H1 (cell line): ENCODE measurements around the gene MED23. TPM values are rescaled to one million over a fixed set of nuclear protein-coding genes. Genes with fewer than 3 reads are reported as not detected.

Experiments used
- CTCF ChIA-PET: fragments of 300-600 bp; sonication (Branson Sonifier 250); formaldehyde crosslinking; loops from one replicate; lab custom pipeline; 2021; ENCODE audit not compliant: partially characterized antibody; lab: Charles Lee
- POLR2A ChIA-PET: fragments of 300-600 bp; sonication (Branson Sonifier 250); formaldehyde crosslinking; loops from one replicate; lab custom pipeline; 2021; ENCODE audit warnings: inconsistent platforms; ENCODE audit not compliant: partially characterized antibody; lab: Charles Lee
- DNase-seq, 2 experiments: peaks; one replicate each; pipeline versions ENCODE4 v3.0.0 to v3.0.0-alpha.2; 2010 to 2022; ENCODE audit warnings: low spot score in 2 of 2, low read depth in 1 of 2, mixed read lengths in 1 of 2
- FAIRE-seq: peaks from 2 replicates; lab custom pipeline; 2011; peaks lifted over from hg19 to GRCh38; lab: Jason Lieb, UNC
- H2AFZ ChIP-seq: 2 replicates; pipeline ENCODE4 v1.8.1; 2012; ENCODE audit warnings: low read length, inconsistent platforms
- H2AK5ac ChIP-seq: 2 replicates; pipeline ENCODE4 v1.6.1; 2013; ENCODE audit warnings: low read depth, low read length
- H2BK120ac ChIP-seq: replicated peaks from 2 replicates; pipeline ENCODE3; 2013; ENCODE audit warnings: low read depth, low read length, inconsistent platforms
- H2BK12ac ChIP-seq: 2 replicates; pipeline ENCODE4 v1.6.1; 2013; ENCODE audit warnings: low read depth, low read length
- H2BK15ac ChIP-seq: 2 replicates; pipeline ENCODE4 v1.6.1; 2013; ENCODE audit warnings: low read length
- H2BK20ac ChIP-seq: 2 replicates; pipeline ENCODE4 v1.6.1; 2013; ENCODE audit warnings: low read length
- H2BK5ac ChIP-seq: 2 replicates; pipeline ENCODE4 v1.6.1; 2013; ENCODE audit warnings: low read depth, low read length
- H3K14ac ChIP-seq: 2 replicates; pipeline ENCODE4 v1.6.1; 2013; ENCODE audit warnings: inconsistent platforms; ENCODE audit not compliant: insufficient read length
- H3K18ac ChIP-seq: 2 replicates; pipeline ENCODE4 v1.6.1; 2013; ENCODE audit warnings: low read length; ENCODE audit errors: extremely low read depth
- H3K23ac ChIP-seq: 2 replicates; pipeline ENCODE4 v1.6.1; 2013; ENCODE audit warnings: inconsistent platforms; ENCODE audit not compliant: insufficient read length
- H3K23me2 ChIP-seq: 2 replicates; pipeline ENCODE4 v1.6.1; 2013; ENCODE audit warnings: low read depth, low read length
- H3K27ac ChIP-seq: 2 replicates; pipeline ENCODE4 v1.6.1; 2011; ENCODE audit warnings: low read depth, low read length, inconsistent platforms
- H3K27me3 ChIP-seq, 4 experiments: replicated peaks in 1 of 4; 1 replicate in 1 of 4; 2 replicates in 3 of 4; pipeline versions ENCODE4 v1.6.1 to v1.8.1; 2011 to 2013; ENCODE audit warnings: low read length in 3 of 4, mild to moderate bottlenecking in 3 of 4, inconsistent platforms in 2 of 4, mixed read lengths in 2 of 4, moderate library complexity in 1 of 4; ENCODE audit not compliant: control insufficient read depth in 3 of 4, insufficient read depth in 3 of 4; ENCODE audit errors: extremely low read depth in 1 of 4
- H3K36me3 ChIP-seq, 4 experiments: 2 replicates each; pipeline versions ENCODE4 v1.6.1 to v1.8.1; 2011 to 2013; ENCODE audit warnings: mild to moderate bottlenecking in 4 of 4, low read length in 3 of 4, moderate library complexity in 2 of 4, control low read depth in 1 of 4, inconsistent platforms in 1 of 4; ENCODE audit not compliant: insufficient read depth in 4 of 4, control insufficient read depth in 2 of 4
- H3K4ac ChIP-seq: replicated peaks from 2 replicates; pipeline ENCODE3; 2013; ENCODE audit warnings: low read length, low read depth, mixed read lengths, inconsistent platforms; ENCODE audit not compliant: insufficient read length
- H3K4me1 ChIP-seq, 4 experiments: replicated peaks in 1 of 4; 1 replicate in 1 of 4; 2 replicates in 3 of 4; pipeline versions ENCODE4 v1.6.1 to v1.8.1; 2011 to 2013; ENCODE audit warnings: low read length in 3 of 4, inconsistent platforms in 2 of 4, mixed read lengths in 1 of 4; ENCODE audit not compliant: insufficient read depth in 4 of 4, control insufficient read depth in 3 of 4
- H3K4me2 ChIP-seq, 2 experiments: 2 replicates each; pipeline versions ENCODE4 v1.6.1 to v1.8.1; 2011 to 2013; ENCODE audit warnings: low read depth in 2 of 2, low read length in 2 of 2, control low read depth in 1 of 2, inconsistent platforms in 1 of 2, mild to moderate bottlenecking in 1 of 2; ENCODE audit not compliant: insufficient read depth in 1 of 2
- H3K4me3 ChIP-seq, 4 experiments: fragments of 200-600, 300-600 bp in 1 of 4; sonication (generic), shearing (Covaris generic), sonication (Bioruptor Twin) in 1 of 4; 2 replicates each; pipeline versions ENCODE4 v1.5.1 to v1.8.1; 2011 to 2016; ENCODE audit warnings: low read length in 4 of 4, low read depth in 3 of 4, control low read depth in 2 of 4, inconsistent platforms in 2 of 4, mild to moderate bottlenecking in 2 of 4, mixed read lengths in 1 of 4, moderate library complexity in 1 of 4; ENCODE audit not compliant: insufficient read depth in 2 of 4; ENCODE audit errors: extremely low read depth in 1 of 4
- H3K56ac ChIP-seq: replicated peaks from 2 replicates; pipeline ENCODE3; 2013; ENCODE audit warnings: low read depth, mild to moderate bottlenecking, mixed read lengths, low read length, inconsistent platforms; ENCODE audit not compliant: insufficient read length
- H3K79me1 ChIP-seq: 2 replicates; pipeline ENCODE4 v1.6.1; 2013; ENCODE audit warnings: low read depth, low read length, control low read depth
- H3K79me2 ChIP-seq, 2 experiments: 2 replicates each; pipeline versions ENCODE4 v1.6.1 to v1.8.1; 2012 to 2013; ENCODE audit warnings: low read length in 2 of 2, mild to moderate bottlenecking in 2 of 2, inconsistent platforms in 1 of 2; ENCODE audit not compliant: insufficient read depth in 2 of 2, control insufficient read depth in 1 of 2
- H3K9ac ChIP-seq, 4 experiments: replicated peaks in 1 of 4; 1 replicate in 1 of 4; 2 replicates in 3 of 4; pipeline versions ENCODE4 v1.6.1 to v1.8.1; 2011 to 2013; ENCODE audit warnings: low read depth in 3 of 4, low read length in 3 of 4, control low read depth in 2 of 4, mild to moderate bottlenecking in 2 of 4, moderate library complexity in 2 of 4, inconsistent platforms in 1 of 4; ENCODE audit errors: extremely low read depth in 1 of 4
- H3K9me3 ChIP-seq, 2 experiments: 2 replicates each; pipeline versions ENCODE4 v1.6.1 to v1.8.1; 2012 to 2013; ENCODE audit warnings: mild to moderate bottlenecking in 2 of 2, moderate library complexity in 2 of 2, control low read depth in 1 of 2, inconsistent platforms in 1 of 2, low read depth in 1 of 2, low read length in 1 of 2, mixed read lengths in 1 of 2; ENCODE audit not compliant: insufficient read depth in 2 of 2
- H4K20me1 ChIP-seq, 2 experiments: replicated peaks in 1 of 2; 2 replicates each; pipeline versions ENCODE3 to v1.8.1; 2011 to 2013; ENCODE audit warnings: inconsistent platforms in 2 of 2, low read length in 2 of 2, mild to moderate bottlenecking in 1 of 2; ENCODE audit not compliant: insufficient read depth in 2 of 2, control insufficient read depth in 1 of 2
- H4K5ac ChIP-seq: 2 replicates; pipeline ENCODE4 v1.6.1; 2013; ENCODE audit warnings: low read length, low read depth, mixed read lengths, inconsistent platforms; ENCODE audit not compliant: insufficient read length
- H4K8ac ChIP-seq: 2 replicates; pipeline ENCODE4 v1.8.0; 2013; ENCODE audit warnings: mild to moderate bottlenecking, moderate library complexity, low read length, inconsistent platforms; ENCODE audit not compliant: insufficient read depth; ENCODE audit errors: extremely low read depth
- H4K91ac ChIP-seq: replicated peaks from 2 replicates; pipeline ENCODE3; 2013; ENCODE audit warnings: low read length, mixed read lengths, inconsistent platforms; ENCODE audit not compliant: insufficient read length
- CHD1 ChIP-seq: IDR thresholded peaks from 2 replicates; pipeline ENCODE4 v1.6.1; 2012; ENCODE audit warnings: low read depth, low read length, improper control_type of control experiment
- FOSL1 ChIP-seq: IDR thresholded peaks from 2 replicates; pipeline ENCODE4 v1.6.1; 2011; ENCODE audit warnings: mild to moderate bottlenecking, low read depth, low read length, moderate library complexity; ENCODE audit not compliant: insufficient read depth
- WGBS, 2 experiments: shearing (Covaris generic) in 1 of 2; methylation state at CpG; one replicate each; pipeline versions ENCODE4 v1.1.6 to v1.1.7; 2013 to 2015; ENCODE audit warnings: low lambda C conversion rate in 2 of 2, mixed read lengths in 2 of 2, inconsistent platforms in 1 of 2, low coverage in 1 of 2, missing lambda C conversion rate in 1 of 2; ENCODE audit not compliant: insufficient replicate concordance in 2 of 2, insufficient coverage in 1 of 2, insufficient read length in 1 of 2; ENCODE audit errors: extremely low coverage in 1 of 2, missing lambda C conversion rate in 1 of 2; 5-methylcytosine and 5-hydroxymethylcytosine counted together
- long read RNA-seq, 2 experiments: library from RNA in 1 of 2; library from capped mRNA in 1 of 2; stranded (forward); transcript quantifications; one replicate each; pipeline ENCODE4 v2.0.0, GENCODE V29; 2021; ENCODE audit warnings: inconsistent platforms in 1 of 2
- polyA minus RNA-seq, 3 experiments: library from RNA; depleted of rRNA, polyadenylated mRNA; stranded (reverse); fragments of >200 nt; gene quantifications; 1 replicate in 2 of 3; 2 replicates in 1 of 3; pipeline ENCODE4 v1.2.3, GENCODE V29; 2011
- polyA plus RNA-seq, 7 experiments: library from polyadenylated mRNA; depleted of rRNA in 3 of 7; stranded (reverse) in 5 of 7; unstranded in 2 of 7; fragments of >200 nt in 5 of 7; fragments of 200-250 nt in 2 of 7; gene quantifications; 1 replicate in 5 of 7; 2 replicates in 1 of 7; 4 replicates in 1 of 7; pipeline versions ENCODE4 v1.2.1 to v1.2.3, GENCODE V29; 2011 to 2013; ENCODE audit warnings: missing spikeins in 2 of 7, mixed read lengths in 2 of 7
- total RNA-seq: library from RNA; stranded (reverse); fragmentation: NEBNext Ultra II Directional; extraction: Animal tissue kit (Norgen Biotek cat#: 25700); gene quantifications from 2 replicates; pipeline ENCODE4 v1.2.1, GENCODE V29; 2021

Gene MED23, protein sequence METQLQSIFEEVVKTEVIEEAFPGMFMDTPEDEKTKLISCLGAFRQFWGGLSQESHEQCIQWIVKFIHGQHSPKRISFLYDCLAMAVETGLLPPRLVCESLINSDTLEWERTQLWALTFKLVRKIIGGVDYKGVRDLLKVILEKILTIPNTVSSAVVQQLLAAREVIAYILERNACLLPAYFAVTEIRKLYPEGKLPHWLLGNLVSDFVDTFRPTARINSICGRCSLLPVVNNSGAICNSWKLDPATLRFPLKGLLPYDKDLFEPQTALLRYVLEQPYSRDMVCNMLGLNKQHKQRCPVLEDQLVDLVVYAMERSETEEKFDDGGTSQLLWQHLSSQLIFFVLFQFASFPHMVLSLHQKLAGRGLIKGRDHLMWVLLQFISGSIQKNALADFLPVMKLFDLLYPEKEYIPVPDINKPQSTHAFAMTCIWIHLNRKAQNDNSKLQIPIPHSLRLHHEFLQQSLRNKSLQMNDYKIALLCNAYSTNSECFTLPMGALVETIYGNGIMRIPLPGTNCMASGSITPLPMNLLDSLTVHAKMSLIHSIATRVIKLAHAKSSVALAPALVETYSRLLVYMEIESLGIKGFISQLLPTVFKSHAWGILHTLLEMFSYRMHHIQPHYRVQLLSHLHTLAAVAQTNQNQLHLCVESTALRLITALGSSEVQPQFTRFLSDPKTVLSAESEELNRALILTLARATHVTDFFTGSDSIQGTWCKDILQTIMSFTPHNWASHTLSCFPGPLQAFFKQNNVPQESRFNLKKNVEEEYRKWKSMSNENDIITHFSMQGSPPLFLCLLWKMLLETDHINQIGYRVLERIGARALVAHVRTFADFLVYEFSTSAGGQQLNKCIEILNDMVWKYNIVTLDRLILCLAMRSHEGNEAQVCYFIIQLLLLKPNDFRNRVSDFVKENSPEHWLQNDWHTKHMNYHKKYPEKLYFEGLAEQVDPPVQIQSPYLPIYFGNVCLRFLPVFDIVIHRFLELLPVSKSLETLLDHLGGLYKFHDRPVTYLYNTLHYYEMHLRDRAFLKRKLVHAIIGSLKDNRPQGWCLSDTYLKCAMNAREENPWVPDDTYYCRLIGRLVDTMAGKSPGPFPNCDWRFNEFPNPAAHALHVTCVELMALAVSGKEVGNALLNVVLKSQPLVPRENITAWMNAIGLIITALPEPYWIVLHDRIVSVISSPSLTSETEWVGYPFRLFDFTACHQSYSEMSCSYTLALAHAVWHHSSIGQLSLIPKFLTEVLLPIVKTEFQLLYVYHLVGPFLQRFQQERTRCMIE (N-terminal part only)
- 13.0 and 13.8 TPM in 2 replicates for total RNA-seq
- 6.7 and 10.5 TPM in 2 replicates for polyA plus RNA-seq (2011; rRNA removed)
- polyA plus RNA-seq (2011; cell fraction: cytosol; rRNA removed): 9.9 TPM
- polyA plus RNA-seq (2011; cell fraction: nucleus; rRNA removed): 15.2 TPM
- 6.0 to 9.8 TPM (median 7.7 TPM) in 4 replicates for polyA plus RNA-seq (2012, experiment 1 of 2)
- 0.35 TPM for polyA plus RNA-seq (2012, experiment 2 of 2)
- 11.7 TPM for polyA plus RNA-seq (2013, experiment 1 of 2)
- 10.7 TPM for polyA plus RNA-seq (2013, experiment 2 of 2)
- polyA minus RNA-seq (2011; rRNA and poly(A)+ RNA removed): 20.2 and 26.7 TPM in 2 replicates
- polyA minus RNA-seq (2011; cell fraction: cytosol; rRNA and poly(A)+ RNA removed): 8.2 TPM
- polyA minus RNA-seq (2011; cell fraction: nucleus; rRNA and poly(A)+ RNA removed): 34.4 TPM
- long read RNA-seq, experiment 1, full-length matches to known transcripts: 4 of 8 reads
- long read RNA-seq, experiment 1, partial matches to known transcripts: 3 of 8 reads
- long read RNA-seq, experiment 1, other reads (novel, unspliced or antisense): 1 of 8 reads
- long read RNA-seq, experiment 2, partial matches to known transcripts: 4 of 5 reads
- long read RNA-seq, experiment 2, other reads (novel, unspliced or antisense): 1 of 5 reads

DNA sequence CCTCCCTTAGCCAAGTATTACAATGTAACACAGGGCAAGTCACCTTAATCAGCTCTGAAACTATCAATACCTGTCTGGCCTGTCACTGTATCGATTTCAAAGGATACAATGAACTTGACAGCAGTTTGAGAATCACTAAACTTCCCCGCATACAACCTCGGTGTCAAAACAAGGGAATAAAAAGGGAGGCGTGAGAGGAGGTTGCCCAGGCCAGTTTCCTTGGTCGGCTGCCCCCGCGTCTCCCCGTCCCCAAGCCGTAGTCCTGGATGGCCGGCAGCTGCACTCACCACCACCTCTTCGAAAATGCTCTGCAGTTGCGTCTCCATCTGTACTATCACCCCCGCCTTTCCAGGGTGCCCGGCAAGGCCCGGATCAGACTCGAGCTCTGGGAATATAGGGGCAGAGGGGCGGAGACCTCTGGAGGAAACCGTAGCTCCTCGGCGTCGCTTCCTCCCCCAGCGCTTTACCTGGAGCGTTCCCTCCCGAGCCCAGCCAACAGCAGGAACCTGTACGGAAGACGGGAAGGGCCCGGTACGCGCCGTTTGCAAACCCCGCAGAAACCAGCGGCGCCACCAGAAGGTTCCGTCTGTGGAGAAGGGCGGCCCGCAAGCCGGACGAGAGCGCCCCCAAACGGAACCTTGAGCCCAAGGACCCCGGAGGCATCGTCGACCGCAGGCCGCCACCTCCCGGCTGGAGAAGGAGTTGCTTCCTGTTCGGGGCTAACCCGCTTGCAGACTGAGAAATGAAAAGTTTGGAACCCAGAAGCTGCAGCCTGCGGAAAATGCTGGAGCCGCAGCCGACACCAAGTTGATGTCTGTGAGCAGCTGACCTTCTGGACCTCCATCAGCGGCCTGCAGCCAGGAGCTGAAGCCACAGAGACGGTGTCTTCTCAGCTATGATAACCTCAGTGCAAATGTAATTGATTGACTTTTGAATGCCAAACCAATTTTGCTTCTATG lies at the start of gene MED23:
TSS of gene MED23 (minus strand) at position 519 of the 959 bp plus-strand sequence. CDS start at position 326, 193 bp downstream.
- peak within 1 kb of the TSS; percentile 94 for H2AFZ ChIP-seq
- H4K8ac ChIP-seq: peak within 1 kb of the TSS; percentile 89
- H2BK15ac ChIP-seq: no peak within 1 kb of the TSS
- no peak within 1 kb of the TSS for H4K5ac ChIP-seq
- CTCF ChIA-PET: interaction anchor here (0.6 to 2.9 kb wide), 55 partner anchors 9 to 1760 kb away, joined by 3 to 41 read pairs (median 3); partner anchors contain the start of gene ENPP3
- no peak within 1 kb of the TSS for H2BK120ac ChIP-seq
- no peaks in the 10 kb centered on the region for H3K79me1 ChIP-seq
- no peaks in the 10 kb centered on the region for H4K20me1 ChIP-seq
- H3K56ac ChIP-seq: peak within 1 kb of the TSS; percentile 87
- no peak within 1 kb of the TSS for H2BK12ac ChIP-seq
- DNase-seq (peak; percentile 95 to 100), FAIRE-seq (peak; percentile 28)
- H3K9ac ChIP-seq: peak within 1 kb of the TSS; percentile 54 to 76 (median 60)
- peaks cover 0 to 7% of the 10 kb centered on the region in 2 experiments; a peak in 2 of 4 replicates for H3K79me2 ChIP-seq
- no peak within 1 kb of the TSS for H2BK5ac ChIP-seq
- H3K23me2 ChIP-seq: no peaks in the 10 kb centered on the region
- no peaks in the 10 kb centered on the region for H3K9me3 ChIP-seq
- no peak within 1 kb of the TSS for H3K23ac ChIP-seq
- H3K4me2 ChIP-seq: peak within 1 kb of the TSS; percentile 39 to 69
- peak within 1 kb of the TSS; percentile 79 to 92 (median 83) for H3K4me3 ChIP-seq
- POLR2A ChIA-PET: interaction anchor here (0.6 to 2.0 kb wide), 4 partner anchors 9 to 737 kb away, joined by 3 to 6 read pairs (median 4); partner anchors contain the start of gene CCN2
- H3K4me1 ChIP-seq: no peaks in the 10 kb centered on the region
- no peak within 1 kb of the TSS for H2AK5ac ChIP-seq
- no peaks in the 10 kb centered on the region for H3K27me3 ChIP-seq
- H3K4ac ChIP-seq: no peak within 1 kb of the TSS
- H3K27ac ChIP-seq: peak within 1 kb of the TSS; percentile 41; the same call in 1 of the 2 replicates
- no peak within 1 kb of the TSS for H2BK20ac ChIP-seq
- WGBS, 2 experiments: 4% methylated on average over 51 of the region's 53 CpGs; no CpG with 5 or more reads in 1 of the 2 experiments
- H3K36me3 ChIP-seq: peaks cover 4 to 16% (median 7%) of the 10 kb centered on the region in 4 experiments; a peak in 6 of 8 replicates
- H3K14ac ChIP-seq: no peak within 1 kb of the TSS
- H4K91ac ChIP-seq: no peak within 1 kb of the TSS
- H3K18ac ChIP-seq: peak within 1 kb of the TSS; percentile 56
- TF ChIP-seq FOSL1 (no peak), CHD1 (no peak)
